Loucy (cell line): Measurements from ENCODE around the gene NAGPA.

Experiments
- H2AFZ ChIP-seq: fragments of 200-600 bp; sonication (generic); 2 replicates; pipeline ENCODE4 v1.6.0; 2016; ENCODE audit warnings: antibody characterized with exemption, mild to moderate bottlenecking, low read length, moderate library complexity
- H3F3A ChIP-seq: fragments of 200-600 bp; 2 replicates; pipeline ENCODE4 v1.6.0; 2016; ENCODE audit warnings: antibody characterized with exemption, low read depth, mild to moderate bottlenecking
- H3K27me3 ChIP-seq: fragments of 200-600 bp; sonication (generic); 2 replicates; pipeline ENCODE4 v1.6.1; 2014; ENCODE audit warnings: low read length, mild to moderate bottlenecking; ENCODE audit not compliant: insufficient read depth, poor library complexity, severe bottlenecking
- H3K36me3 ChIP-seq: fragments of 200-600 bp; sonication (generic); 2 replicates; pipeline ENCODE4 v1.6.1; 2016; ENCODE audit warnings: low read length; ENCODE audit not compliant: insufficient read depth
- H3K4me1 ChIP-seq: fragments of 200-600 bp; sonication (generic); 2 replicates; pipeline ENCODE4 v1.5.1; 2014; ENCODE audit warnings: low read length, mild to moderate bottlenecking; ENCODE audit not compliant: insufficient read depth, poor library complexity, severe bottlenecking
- H3K4me2 ChIP-seq: fragments of 200-600 bp; sonication (generic); 2 replicates; pipeline ENCODE4 v1.6.0; 2014; ENCODE audit warnings: antibody characterized with exemption, low read length, low read depth, mild to moderate bottlenecking; ENCODE audit not compliant: poor library complexity, severe bottlenecking
- H3K4me3 ChIP-seq: fragments of 200-600 bp; sonication (generic); 2 replicates; pipeline ENCODE4 v1.5.1; 2014; ENCODE audit warnings: low read length, mild to moderate bottlenecking, mixed read lengths; ENCODE audit not compliant: poor library complexity, severe bottlenecking
- H3K79me2 ChIP-seq: fragments of 200-600 bp; sonication (generic); 2 replicates; pipeline ENCODE4 v1.6.1; 2014; ENCODE audit warnings: low read length; ENCODE audit not compliant: insufficient read depth
- H3K9ac ChIP-seq: fragments of 200-600 bp; sonication (generic); 2 replicates; pipeline ENCODE4 v1.6.0; 2014; ENCODE audit warnings: mild to moderate bottlenecking, low read depth, low read length, moderate library complexity; ENCODE audit not compliant: poor library complexity, severe bottlenecking
- H3K9me2 ChIP-seq: fragments of 200-600 bp; sonication (generic); replicated peaks from 2 replicates; pipeline ENCODE4 v1.6.1; 2016; ENCODE audit warnings: low read depth, low read length, mixed read lengths
- H3K9me3 ChIP-seq: fragments of 200-600 bp; sonication (generic); 2 replicates; pipeline ENCODE4 v1.6.1; 2014; ENCODE audit warnings: mild to moderate bottlenecking, antibody characterized with exemption, low read length, low read depth; ENCODE audit not compliant: insufficient read depth
- H4K20me1 ChIP-seq: fragments of 200-600 bp; sonication (generic); 2 replicates; pipeline ENCODE4 v1.6.0; 2014; ENCODE audit warnings: antibody characterized with exemption, low read length, mild to moderate bottlenecking; ENCODE audit not compliant: insufficient read depth, poor library complexity, severe bottlenecking
- EZH2phosphoT487 ChIP-seq: fragments of 200-600 bp; IDR thresholded peaks from 2 replicates; pipeline ENCODE4 v1.6.1; 2018; ENCODE audit warnings: antibody characterized with exemption, mild to moderate bottlenecking, moderate library complexity, borderline replicate concordance
- TF ChIP-seq, protein P1 (sequence below): fragments of 200-600 bp; sonication (generic); conservative IDR thresholded peaks from 2 replicates; pipeline ENCODE4 v1.5.1; 2014; ENCODE audit warnings: mild to moderate bottlenecking, antibody characterized with exemption, low read length

The NAGPA gene

DNA sequence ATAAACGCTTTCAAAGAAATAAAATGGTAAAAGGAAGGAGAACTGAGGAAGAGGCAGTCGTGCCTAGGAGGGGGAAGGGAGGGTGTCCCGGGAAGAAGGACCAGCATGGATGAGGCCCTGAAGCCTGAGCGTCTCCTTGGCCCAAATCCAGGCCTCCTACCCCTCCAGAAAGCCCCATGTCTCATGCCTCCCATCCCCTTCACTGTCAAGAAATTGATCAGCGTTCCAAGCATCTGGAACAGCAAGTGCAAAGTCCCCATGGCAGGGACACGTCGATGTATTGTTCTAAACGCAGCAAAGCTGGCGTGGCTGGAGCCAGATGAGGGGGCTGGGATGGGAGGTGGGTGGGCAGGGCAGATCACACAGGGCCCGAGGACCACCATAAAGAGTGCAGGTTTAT is 53.0 kb downstream of the NAGPA start:
- Histone ChIP-seq H3F3A (no peaks in the 10 kb centered on the region), H2AFZ (no peak overlapping the region)
- TF ChIP-seq EZH2phosphoT487: no peak
- TF ChIP-seq, protein P1, sequence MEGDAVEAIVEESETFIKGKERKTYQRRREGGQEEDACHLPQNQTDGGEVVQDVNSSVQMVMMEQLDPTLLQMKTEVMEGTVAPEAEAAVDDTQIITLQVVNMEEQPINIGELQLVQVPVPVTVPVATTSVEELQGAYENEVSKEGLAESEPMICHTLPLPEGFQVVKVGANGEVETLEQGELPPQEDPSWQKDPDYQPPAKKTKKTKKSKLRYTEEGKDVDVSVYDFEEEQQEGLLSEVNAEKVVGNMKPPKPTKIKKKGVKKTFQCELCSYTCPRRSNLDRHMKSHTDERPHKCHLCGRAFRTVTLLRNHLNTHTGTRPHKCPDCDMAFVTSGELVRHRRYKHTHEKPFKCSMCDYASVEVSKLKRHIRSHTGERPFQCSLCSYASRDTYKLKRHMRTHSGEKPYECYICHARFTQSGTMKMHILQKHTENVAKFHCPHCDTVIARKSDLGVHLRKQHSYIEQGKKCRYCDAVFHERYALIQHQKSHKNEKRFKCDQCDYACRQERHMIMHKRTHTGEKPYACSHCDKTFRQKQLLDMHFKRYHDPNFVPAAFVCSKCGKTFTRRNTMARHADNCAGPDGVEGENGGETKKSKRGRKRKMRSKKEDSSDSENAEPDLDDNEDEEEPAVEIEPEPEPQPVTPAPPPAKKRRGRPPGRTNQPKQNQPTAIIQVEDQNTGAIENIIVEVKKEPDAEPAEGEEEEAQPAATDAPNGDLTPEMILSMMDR: no peak

DNA sequence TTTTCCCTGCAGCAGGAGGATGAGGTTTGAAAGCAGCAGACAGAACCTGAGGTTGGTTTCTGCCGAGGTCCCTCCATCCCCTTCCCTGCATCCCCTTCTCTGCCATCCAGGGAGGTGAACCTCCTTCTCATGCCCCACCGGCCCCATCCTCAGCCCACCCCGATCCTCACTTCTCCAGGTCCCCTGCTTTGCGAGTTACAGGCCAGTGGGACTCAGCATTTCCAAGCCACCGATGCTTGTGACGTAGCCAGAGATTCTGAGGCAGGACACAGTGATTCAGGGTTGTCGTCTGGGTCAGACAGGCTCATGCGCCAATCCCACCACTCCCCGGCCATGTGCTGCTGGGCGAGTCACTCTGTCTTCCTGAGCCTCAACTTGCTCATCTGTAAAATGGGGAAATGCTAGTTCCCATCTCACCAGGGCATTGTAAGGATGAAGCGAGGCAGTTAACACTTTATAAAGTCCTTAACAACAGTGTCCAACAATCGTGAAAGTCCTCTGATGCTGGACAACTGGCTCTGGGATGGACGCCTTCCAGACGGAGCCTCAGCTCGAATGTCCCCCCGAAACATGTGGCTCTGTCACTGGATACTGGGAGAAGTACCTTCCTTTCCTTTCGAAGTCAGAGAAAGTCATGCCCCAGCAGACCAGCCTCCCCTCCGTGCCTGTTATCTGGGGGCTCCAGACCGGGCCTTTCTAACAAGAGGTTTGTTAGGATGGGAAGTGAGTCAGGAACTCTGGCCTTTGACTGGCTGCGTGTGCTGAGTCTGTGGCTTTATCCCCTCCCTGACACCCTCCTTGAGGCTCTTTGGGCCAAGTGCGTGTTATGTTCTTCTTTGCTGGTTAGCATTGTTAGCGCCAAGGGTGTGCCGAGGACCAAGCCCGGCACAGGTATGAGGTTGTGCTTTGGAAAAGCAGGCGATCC is 53.7 kb downstream of the NAGPA start:
- Histone ChIP-seq H4K20me1 (no peaks in the 10 kb centered on the region), H3K4me3 (no peak overlapping the region), H3K79me2 (no peaks in the 10 kb centered on the region), H3F3A (no peaks in the 10 kb centered on the region), H2AFZ (no peak overlapping the region), H3K9me3 (no peaks in the 10 kb centered on the region), H3K36me3 (no peaks in the 10 kb centered on the region), H3K27me3 (no peaks in the 10 kb centered on the region), H3K9me2 (no peaks in the 10 kb centered on the region), H3K4me2 (no peak overlapping the region), H3K4me1 (no peaks in the 10 kb centered on the region), H3K9ac (no peak overlapping the region)
- no peak for TF ChIP-seq EZH2phosphoT487
- TF ChIP-seq, protein P1: no peak

More for the DNA sequence above, 53.0 kb downstream of the NAGPA start:
- Histone ChIP-seq H3K4me1 (no peaks in the 10 kb centered on the region), H3K4me3 (no peak overlapping the region), H3K4me2 (no peak overlapping the region), H3K36me3 (no peaks in the 10 kb centered on the region), H4K20me1 (no peaks in the 10 kb centered on the region), H3K9ac (no peak overlapping the region), H3K27me3 (no peaks in the 10 kb centered on the region), H3K9me3 (no peaks in the 10 kb centered on the region), H3K79me2 (no peaks in the 10 kb centered on the region), H3K9me2 (no peaks in the 10 kb centered on the region)

DNA sequence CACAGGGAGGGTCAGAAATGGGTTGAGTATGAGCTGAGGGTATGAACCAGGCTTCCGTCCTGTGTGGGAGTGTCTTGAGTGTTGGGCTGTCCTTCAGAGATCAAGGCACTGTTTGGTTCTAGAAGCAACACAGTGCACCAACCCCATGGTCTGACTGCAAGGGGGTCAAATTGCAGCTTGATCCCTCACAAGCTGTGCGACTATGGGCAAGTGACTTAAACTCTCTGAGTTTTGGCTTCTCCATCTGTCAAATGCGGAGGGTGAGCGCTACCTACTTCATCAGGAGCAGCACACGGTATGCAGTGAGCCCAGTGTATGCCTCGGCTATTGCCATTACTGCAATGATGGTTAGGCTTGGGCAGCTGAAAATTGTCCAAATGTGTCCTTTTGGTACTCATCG is 54.6 kb downstream of the NAGPA start:
- no peak overlapping the region for H3K4me3 ChIP-seq
- no peak overlapping the region for H2AFZ ChIP-seq
- no peak overlapping the region for H3K9ac ChIP-seq
- H3K79me2 ChIP-seq: no peaks in the 10 kb centered on the region
- H3F3A ChIP-seq: no peaks in the 10 kb centered on the region
- H4K20me1 ChIP-seq: no peaks in the 10 kb centered on the region
- H3K4me2 ChIP-seq: no peak overlapping the region
- no peaks in the 10 kb centered on the region for H3K4me1 ChIP-seq
- no peak for TF ChIP-seq EZH2phosphoT487
- TF ChIP-seq, protein P1: no peak
- H3K9me3 ChIP-seq: no peaks in the 10 kb centered on the region
- no peaks in the 10 kb centered on the region for H3K9me2 ChIP-seq
- no peaks in the 10 kb centered on the region for H3K36me3 ChIP-seq
- no peaks in the 10 kb centered on the region for H3K27me3 ChIP-seq
